GM12891 (cell line): ENCODE data around the gene ADAMTS10.

Experiments used
- PAX5 ChIP-seq: IDR thresholded peaks from 2 replicates; pipeline ENCODE4 v1.6.1; 2011; ENCODE audit warnings: low read length, moderate library complexity, mild to moderate bottlenecking; ENCODE audit not compliant: insufficient read depth, severe bottlenecking
- POLR2AphosphoS5 ChIP-seq: IDR thresholded peaks from 2 replicates; pipeline ENCODE4 v1.6.1; 2011; ENCODE audit warnings: low read depth, low read length, control low read depth

DNA sequence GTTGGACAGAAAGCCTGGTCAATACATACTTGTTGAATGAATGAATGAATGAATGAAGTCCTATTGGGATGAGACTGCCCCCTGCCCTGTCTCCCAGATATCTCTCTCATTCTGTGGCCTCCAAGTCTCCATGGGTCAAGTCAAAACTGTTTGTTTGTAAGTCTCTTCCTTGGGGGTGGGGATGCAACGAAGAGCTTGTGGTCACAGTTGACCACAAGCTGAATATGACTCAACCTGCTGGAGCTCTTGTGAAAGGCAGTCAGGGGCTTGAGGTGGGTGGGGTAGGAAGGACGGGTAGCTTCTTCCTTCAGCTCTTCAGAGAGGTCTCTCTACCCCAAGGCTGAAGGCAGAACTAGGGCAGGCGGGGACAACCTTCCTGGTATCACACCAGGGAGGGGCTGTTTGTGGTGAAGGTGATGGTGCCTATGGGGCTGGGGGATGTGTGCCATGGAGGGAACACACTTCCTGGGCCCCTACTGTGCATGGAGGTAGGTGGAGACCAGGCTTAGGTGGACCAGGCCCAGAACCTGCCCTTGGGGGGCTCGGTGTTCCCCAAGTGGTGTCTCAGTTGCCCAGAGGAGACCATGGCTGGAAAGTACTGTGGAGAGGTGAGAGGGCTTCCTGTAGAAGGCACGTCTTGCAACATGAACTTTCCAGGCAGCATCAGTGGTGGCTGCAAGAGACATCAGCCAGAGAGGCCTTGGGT is 41.3 kb downstream of the ADAMTS10 start:
- TF ChIP-seq POLR2AphosphoS5 (no peak), PAX5 (no peak)
